Stimulated activated CD8-positive, alpha-beta memory T cell treated with anti-CD3 and anti-CD28 coated beads, Interleukin-4, amount 100 ng/mL, for 4 hours (primary cell): Measurements from ENCODE around the gene ZNF526.
A peak's percentile ranks its signal among the peaks of the same experiment; 100 is the strongest.
"Not testable (repeated sequence)": the region's sequence is repeated elsewhere in the genome, so short reads cannot be mapped to it uniquely, and the experiment has no call there.

Source experiments
- DNase-seq, 2 donors: peaks; one replicate each; pipeline ENCODE4 v3.0.0-alpha.2; 2020; ENCODE audit warnings: low read depth in 2 of 2, low spot score in 1 of 2

Gene ZNF526

GRCh38 chr19:42257842-42258241, 37.7 kb downstream of the ZNF526 start:
- not testable (repeated sequence) for DNase-seq

GRCh38 chr19:42261763-42262162, 41.7 kb downstream of the ZNF526 start:
- no peak for DNase-seq

- not testable (repeated sequence) for DNase-seq
These were observed 46.0 kb downstream of the ZNF526 start for GRCh38 chr19:42266105-42266504.

GRCh38 chr19:42266928-42267603, 47.0 kb downstream of the ZNF526 start:
- DNase-seq: not testable (repeated sequence)

GRCh38 chr19:42267644-42268141, 47.6 kb downstream of the ZNF526 start:
- DNase-seq: no peak

GRCh38 chr19:42268142-42268703, 48.1 kb downstream of the ZNF526 start:
- peak; percentile 94 to 97 for DNase-seq

- peak; percentile 95 to 98 for DNase-seq
These were observed 48.8 kb downstream of the ZNF526 start, which contains the start of gene CIC for GRCh38 chr19:42268704-42269477. Gene CIC (plus strand): TSS chr19:42269252. CDS start chr19:42271784, 2,532 bp downstream.

- no peak for DNase-seq
These were observed 49.6 kb downstream of the ZNF526 start for GRCh38 chr19:42269478-42270345.

- DNase-seq: no peak
These were observed 50.4 kb downstream of the ZNF526 start for GRCh38 chr19:42270346-42271044.

GRCh38 chr19:42271045-42271419, 50.9 kb downstream of the ZNF526 start:
- no peak for DNase-seq

- DNase-seq: no peak
These were observed 51.9 kb downstream of the ZNF526 start for GRCh38 chr19:42271861-42272534.

- no peak for DNase-seq
These were observed 52.4 kb downstream of the ZNF526 start for GRCh38 chr19:42272535-42272897.

GRCh38 chr19:42272989-42273406, 52.9 kb downstream of the ZNF526 start:
- DNase-seq: no peak

- DNase-seq: no peak
These were observed 53.4 kb downstream of the ZNF526 start for GRCh38 chr19:42273407-42274064.

- DNase-seq: no peak
These were observed 54.1 kb downstream of the ZNF526 start for GRCh38 chr19:42274065-42274682.

GRCh38 chr19:42275103-42275502, 55.0 kb downstream of the ZNF526 start:
- no peak for DNase-seq

- DNase-seq: no peak
These were observed 55.4 kb downstream of the ZNF526 start for GRCh38 chr19:42275517-42275916.

- DNase-seq: no peak
These were observed 56.2 kb downstream of the ZNF526 start for GRCh38 chr19:42276284-42276683.

- no peak for DNase-seq
These were observed 56.7 kb downstream of the ZNF526 start for GRCh38 chr19:42276821-42277220.
